ENCODE data around the gene PLEKHA6. TPM values are rescaled to one million over a fixed set of nuclear protein-coding genes. Genes with fewer than 3 reads are reported as not detected.

PLEKHA6 gene
- total and polyA plus RNA-seq, 2 donors (not counting 1 experiment from before 2014, with no cell fraction given) = 0.31 to 0.47 TPM

DNA sequence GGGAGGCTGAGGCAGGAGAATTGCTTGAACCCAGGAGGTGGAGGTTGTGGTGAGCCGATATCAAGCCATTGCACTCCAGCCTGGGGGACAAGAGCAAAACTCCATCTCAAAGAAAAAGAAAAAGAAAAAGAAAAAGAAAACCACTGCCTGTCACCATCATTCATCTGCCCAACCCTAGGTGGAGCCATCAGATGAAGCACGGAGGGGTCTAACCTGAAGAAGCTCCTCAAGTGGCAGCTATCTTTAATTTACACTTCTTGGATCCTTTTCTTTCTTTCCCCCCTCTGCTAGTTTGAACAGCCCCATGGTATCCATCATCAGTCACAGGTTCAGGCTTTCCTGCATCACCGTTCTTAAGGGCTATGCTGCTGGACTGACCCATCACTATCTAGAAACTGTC is 57.0 kb downstream of the PLEKHA6 start:
- intact Hi-C loops (cut with micrococcal nuclease) = no loop called here
- DNase-seq (no peak), ATAC-seq (ENCODE audit: low read depth) (no peak)
- H3K9me3 ChIP-seq (ENCODE audit: control extremely low read depth in 1 of 3, control insufficient read depth in 2 of 3, insufficient read depth in 1 of 3, low read length in 2 of 3) = no peaks in the 10 kb centered on the region
- no peaks in the 10 kb centered on the region for H4K20me1 ChIP-seq (ENCODE audit: control insufficient read depth, insufficient read depth, low read length, poor library complexity, severe bottlenecking)
- Mint-ChIP-seq H3K4me1 (no peaks in the 10 kb centered on the region), H3K27me3 (peaks cover 56% of the 10 kb centered on the region), H3K27ac (no peak overlapping the region), H3K9me3 (ENCODE audit: insufficient read depth) (no peaks in the 10 kb centered on the region), H3K4me3 (no peak overlapping the region)
- H3K4me1 ChIP-seq (ENCODE audit: control insufficient read depth in 2 of 2, insufficient read depth in 2 of 2, low read length in 2 of 2) = no peaks in the 10 kb centered on the region
- no peaks in the 10 kb centered on the region for H3K36me3 ChIP-seq (replicated peaks in 1 of 2; ENCODE audit: control extremely low read depth in 1 of 2, control insufficient read depth in 1 of 2, extremely low read depth in 1 of 2, insufficient read depth in 2 of 2, low read length in 1 of 2)
- no peak overlapping the region for H3K9ac ChIP-seq (ENCODE audit: low read length)
- CTCF ChIA-PET = no interaction called here
- H2AFZ ChIP-seq (ENCODE audit: insufficient read depth, low read depth, low read length, poor library complexity, severe bottlenecking) = no peak overlapping the region
- H3K4me3 ChIP-seq (ENCODE audit: control extremely low read depth in 1 of 5, extremely low read depth in 1 of 5, insufficient read depth in 1 of 5, low read depth in 2 of 5, low read length in 4 of 5) = no peak overlapping the region
- H3K4me2 ChIP-seq (replicated peaks; ENCODE audit: low read depth, low read length, poor library complexity, severe bottlenecking) = no peak overlapping the region
- POLR2A ChIA-PET = no interaction called here
- no peak overlapping the region for H3K27ac ChIP-seq (ENCODE audit: low read length in 2 of 2)
- H3K79me2 ChIP-seq (ENCODE audit: control insufficient read depth, insufficient read depth, low read length) = no peaks in the 10 kb centered on the region
- no peak for TF ChIP-seq EZH2 (IDR thresholded peaks at IDR 0.05; ENCODE audit: borderline replicate concordance, insufficient read depth, low read depth, low read length, poor library complexity, severe bottlenecking)
- TF ChIP-seq, protein P1, sequence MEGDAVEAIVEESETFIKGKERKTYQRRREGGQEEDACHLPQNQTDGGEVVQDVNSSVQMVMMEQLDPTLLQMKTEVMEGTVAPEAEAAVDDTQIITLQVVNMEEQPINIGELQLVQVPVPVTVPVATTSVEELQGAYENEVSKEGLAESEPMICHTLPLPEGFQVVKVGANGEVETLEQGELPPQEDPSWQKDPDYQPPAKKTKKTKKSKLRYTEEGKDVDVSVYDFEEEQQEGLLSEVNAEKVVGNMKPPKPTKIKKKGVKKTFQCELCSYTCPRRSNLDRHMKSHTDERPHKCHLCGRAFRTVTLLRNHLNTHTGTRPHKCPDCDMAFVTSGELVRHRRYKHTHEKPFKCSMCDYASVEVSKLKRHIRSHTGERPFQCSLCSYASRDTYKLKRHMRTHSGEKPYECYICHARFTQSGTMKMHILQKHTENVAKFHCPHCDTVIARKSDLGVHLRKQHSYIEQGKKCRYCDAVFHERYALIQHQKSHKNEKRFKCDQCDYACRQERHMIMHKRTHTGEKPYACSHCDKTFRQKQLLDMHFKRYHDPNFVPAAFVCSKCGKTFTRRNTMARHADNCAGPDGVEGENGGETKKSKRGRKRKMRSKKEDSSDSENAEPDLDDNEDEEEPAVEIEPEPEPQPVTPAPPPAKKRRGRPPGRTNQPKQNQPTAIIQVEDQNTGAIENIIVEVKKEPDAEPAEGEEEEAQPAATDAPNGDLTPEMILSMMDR (IDR thresholded peaks at IDR 0.05) = no peak
- H3K27me3 ChIP-seq (replicated peaks in 1 of 4; ENCODE audit: control extremely low read depth in 1 of 4, control insufficient read depth in 3 of 4, insufficient read depth in 4 of 4, low read length in 3 of 4) = peaks cover 0 to 17% (median 0%) of the 10 kb centered on the region in 4 experiments
- 82% methylated on average over 2 of the region's 3 CpGs for WGBS (ENCODE audit: insufficient coverage)

- no peaks in the 10 kb centered on the region for H4K20me1 ChIP-seq (ENCODE audit: control insufficient read depth, insufficient read depth, low read length, poor library complexity, severe bottlenecking)
- ATAC-seq (ENCODE audit: low read depth) (no peak), DNase-seq (no peak)
- no peak overlapping the region for H3K4me2 ChIP-seq (replicated peaks; ENCODE audit: low read depth, low read length, poor library complexity, severe bottlenecking)
- H2AFZ ChIP-seq (ENCODE audit: insufficient read depth, low read depth, low read length, poor library complexity, severe bottlenecking) = no peak overlapping the region
- TF ChIP-seq EZH2 (IDR thresholded peaks at IDR 0.05; ENCODE audit: borderline replicate concordance, insufficient read depth, low read depth, low read length, poor library complexity, severe bottlenecking) = no peak
- TF ChIP-seq, protein P1 (IDR thresholded peaks at IDR 0.05) = no peak
- CTCF ChIA-PET = interaction anchor here (1.2 to 1.4 kb wide), 2 partner anchors 17 to 26 kb away, joined by 3 read pairs; no protein-coding TSS in a partner anchor
- Mint-ChIP-seq H3K27ac (no peak overlapping the region), H3K4me1 (no peaks in the 10 kb centered on the region), H3K4me3 (no peak overlapping the region), H3K27me3 (peaks cover 50% of the 10 kb centered on the region), H3K9me3 (ENCODE audit: insufficient read depth) (no peaks in the 10 kb centered on the region)
- no peaks in the 10 kb centered on the region for H3K9me3 ChIP-seq (ENCODE audit: control extremely low read depth in 1 of 3, control insufficient read depth in 2 of 3, insufficient read depth in 1 of 3, low read length in 2 of 3)
- POLR2A ChIA-PET = no interaction called here
- no peaks in the 10 kb centered on the region for H3K79me2 ChIP-seq (ENCODE audit: control insufficient read depth, insufficient read depth, low read length)
- intact Hi-C loops (cut with micrococcal nuclease) = no loop called here
- 86% methylated on average over 3 of the region's 7 CpGs for WGBS (ENCODE audit: insufficient coverage)
- no peak overlapping the region for H3K9ac ChIP-seq (ENCODE audit: low read length)
- peaks cover 0 to 8% (median 0%) of the 10 kb centered on the region in 4 experiments for H3K27me3 ChIP-seq (replicated peaks in 1 of 4; ENCODE audit: control extremely low read depth in 1 of 4, control insufficient read depth in 3 of 4, insufficient read depth in 4 of 4, low read length in 3 of 4)
- no peak overlapping the region for H3K27ac ChIP-seq (ENCODE audit: low read length in 2 of 2)
- H3K36me3 ChIP-seq (replicated peaks in 1 of 2; ENCODE audit: control extremely low read depth in 1 of 2, control insufficient read depth in 1 of 2, extremely low read depth in 1 of 2, insufficient read depth in 2 of 2, low read length in 1 of 2) = no peaks in the 10 kb centered on the region
- no peak overlapping the region for H3K4me3 ChIP-seq (ENCODE audit: control extremely low read depth in 1 of 5, extremely low read depth in 1 of 5, insufficient read depth in 1 of 5, low read depth in 2 of 5, low read length in 4 of 5)
- no peaks in the 10 kb centered on the region for H3K4me1 ChIP-seq (ENCODE audit: control insufficient read depth in 2 of 2, insufficient read depth in 2 of 2, low read length in 2 of 2)
Measured at GRCh38 chr1:204301171-204301957, 58.4 kb downstream of the PLEKHA6 start.
